OCI-LY3 (cell line): Measurements from ENCODE around the gene RNF113B.

Experiments
- EZH2phosphoT487 ChIP-seq: fragments of 200-600 bp; shearing (Covaris generic); IDR thresholded peaks from 2 replicates; pipeline ENCODE4 v1.6.1; 2018; ENCODE audit warnings: antibody characterized with exemption, mixed run types, low read depth
- TF ChIP-seq, protein P1 (sequence below): fragments of 200-600, 300-600 bp; sonication (generic); IDR thresholded peaks from 2 replicates; pipeline ENCODE4 v1.5.1; 2014; ENCODE audit warnings: antibody characterized with exemption, low read length, low read depth

DNA sequence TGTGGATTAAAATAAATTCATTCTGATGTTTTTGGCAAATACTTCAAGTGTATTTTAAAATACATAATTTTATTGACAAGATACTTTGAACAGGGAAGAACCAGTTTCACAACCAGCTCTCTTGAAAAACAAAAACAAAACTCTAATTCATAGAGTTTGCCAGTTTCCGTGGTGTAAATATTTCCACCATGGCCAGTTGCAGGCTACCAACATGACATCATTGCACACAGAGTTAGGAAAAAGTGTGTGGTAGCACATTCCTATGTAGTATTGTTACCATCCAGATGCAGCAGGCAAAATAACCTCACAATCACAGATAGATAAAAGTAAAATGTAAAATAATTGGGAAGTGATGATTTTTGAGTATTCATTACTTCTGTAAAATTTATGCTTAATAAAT lies 7.7 kb upstream of the RNF113B start:
- TF ChIP-seq, protein P1, sequence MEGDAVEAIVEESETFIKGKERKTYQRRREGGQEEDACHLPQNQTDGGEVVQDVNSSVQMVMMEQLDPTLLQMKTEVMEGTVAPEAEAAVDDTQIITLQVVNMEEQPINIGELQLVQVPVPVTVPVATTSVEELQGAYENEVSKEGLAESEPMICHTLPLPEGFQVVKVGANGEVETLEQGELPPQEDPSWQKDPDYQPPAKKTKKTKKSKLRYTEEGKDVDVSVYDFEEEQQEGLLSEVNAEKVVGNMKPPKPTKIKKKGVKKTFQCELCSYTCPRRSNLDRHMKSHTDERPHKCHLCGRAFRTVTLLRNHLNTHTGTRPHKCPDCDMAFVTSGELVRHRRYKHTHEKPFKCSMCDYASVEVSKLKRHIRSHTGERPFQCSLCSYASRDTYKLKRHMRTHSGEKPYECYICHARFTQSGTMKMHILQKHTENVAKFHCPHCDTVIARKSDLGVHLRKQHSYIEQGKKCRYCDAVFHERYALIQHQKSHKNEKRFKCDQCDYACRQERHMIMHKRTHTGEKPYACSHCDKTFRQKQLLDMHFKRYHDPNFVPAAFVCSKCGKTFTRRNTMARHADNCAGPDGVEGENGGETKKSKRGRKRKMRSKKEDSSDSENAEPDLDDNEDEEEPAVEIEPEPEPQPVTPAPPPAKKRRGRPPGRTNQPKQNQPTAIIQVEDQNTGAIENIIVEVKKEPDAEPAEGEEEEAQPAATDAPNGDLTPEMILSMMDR = no peak
- no peak for TF ChIP-seq EZH2phosphoT487
